ENCODE results near the gene VWA5B1.
"Not testable (repeated sequence)": the region's sequence is repeated elsewhere in the genome, so short reads cannot be mapped to it uniquely, and the experiment has no call there.

VWA5B1 gene, protein sequence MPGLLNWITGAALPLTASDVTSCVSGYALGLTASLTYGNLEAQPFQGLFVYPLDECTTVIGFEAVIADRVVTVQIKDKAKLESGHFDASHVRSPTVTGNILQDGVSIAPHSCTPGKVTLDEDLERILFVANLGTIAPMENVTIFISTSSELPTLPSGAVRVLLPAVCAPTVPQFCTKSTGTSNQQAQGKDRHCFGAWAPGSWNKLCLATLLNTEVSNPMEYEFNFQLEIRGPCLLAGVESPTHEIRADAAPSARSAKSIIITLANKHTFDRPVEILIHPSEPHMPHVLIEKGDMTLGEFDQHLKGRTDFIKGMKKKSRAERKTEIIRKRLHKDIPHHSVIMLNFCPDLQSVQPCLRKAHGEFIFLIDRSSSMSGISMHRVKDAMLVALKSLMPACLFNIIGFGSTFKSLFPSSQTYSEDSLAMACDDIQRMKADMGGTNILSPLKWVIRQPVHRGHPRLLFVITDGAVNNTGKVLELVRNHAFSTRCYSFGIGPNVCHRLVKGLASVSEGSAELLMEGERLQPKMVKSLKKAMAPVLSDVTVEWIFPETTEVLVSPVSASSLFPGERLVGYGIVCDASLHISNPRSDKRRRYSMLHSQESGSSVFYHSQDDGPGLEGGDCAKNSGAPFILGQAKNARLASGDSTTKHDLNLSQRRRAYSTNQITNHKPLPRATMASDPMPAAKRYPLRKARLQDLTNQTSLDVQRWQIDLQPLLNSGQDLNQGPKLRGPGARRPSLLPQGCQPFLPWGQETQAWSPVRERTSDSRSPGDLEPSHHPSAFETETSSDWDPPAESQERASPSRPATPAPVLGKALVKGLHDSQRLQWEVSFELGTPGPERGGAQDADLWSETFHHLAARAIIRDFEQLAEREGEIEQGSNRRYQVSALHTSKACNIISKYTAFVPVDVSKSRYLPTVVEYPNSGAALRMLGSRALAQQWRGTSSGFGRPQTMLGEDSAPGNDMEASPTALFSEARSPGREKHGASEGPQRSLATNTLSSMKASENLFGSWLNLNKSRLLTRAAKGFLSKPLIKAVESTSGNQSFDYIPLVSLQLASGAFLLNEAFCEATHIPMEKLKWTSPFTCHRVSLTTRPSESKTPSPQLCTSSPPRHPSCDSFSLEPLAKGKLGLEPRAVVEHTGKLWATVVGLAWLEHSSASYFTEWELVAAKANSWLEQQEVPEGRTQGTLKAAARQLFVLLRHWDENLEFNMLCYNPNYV

GRCh38 chr1:20290624-20291597 is at the start of gene VWA5B1:
Gene VWA5B1 (plus strand): TSS chr1:20290875. CDS start chr1:20310602, 19,727 bp downstream.
- DNase-seq: no peak

GRCh38 chr1:20242890-20243479 is 47.7 kb upstream of the VWA5B1 start:
- DNase-seq: no peak

- DNase-seq: no peak
These were observed 41.6 kb upstream of the VWA5B1 start for GRCh38 chr1:20248971-20249612.

- DNase-seq: no peak
These were observed 40.2 kb upstream of the VWA5B1 start for GRCh38 chr1:20250340-20250989.

DNA sequence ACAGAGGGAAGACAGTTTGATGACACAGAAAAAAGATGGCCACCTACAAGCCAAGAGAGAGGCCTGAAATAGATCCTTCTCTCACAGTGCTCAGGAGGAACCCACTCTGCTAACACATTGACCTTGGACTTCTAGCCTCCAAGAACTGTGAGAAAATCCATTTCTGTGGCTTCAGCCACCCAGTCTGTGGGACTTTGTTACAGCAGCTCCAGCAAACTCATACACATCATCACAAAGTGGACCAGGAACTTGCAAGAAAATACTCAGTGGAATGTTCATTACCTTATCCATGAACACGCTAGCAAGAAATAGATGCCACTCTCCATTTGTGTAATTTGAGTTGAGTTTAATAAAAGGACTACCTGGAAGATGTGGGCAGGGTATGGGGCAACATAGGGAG is 38.1 kb upstream of the VWA5B1 start:
- no peak for DNase-seq

DNA sequence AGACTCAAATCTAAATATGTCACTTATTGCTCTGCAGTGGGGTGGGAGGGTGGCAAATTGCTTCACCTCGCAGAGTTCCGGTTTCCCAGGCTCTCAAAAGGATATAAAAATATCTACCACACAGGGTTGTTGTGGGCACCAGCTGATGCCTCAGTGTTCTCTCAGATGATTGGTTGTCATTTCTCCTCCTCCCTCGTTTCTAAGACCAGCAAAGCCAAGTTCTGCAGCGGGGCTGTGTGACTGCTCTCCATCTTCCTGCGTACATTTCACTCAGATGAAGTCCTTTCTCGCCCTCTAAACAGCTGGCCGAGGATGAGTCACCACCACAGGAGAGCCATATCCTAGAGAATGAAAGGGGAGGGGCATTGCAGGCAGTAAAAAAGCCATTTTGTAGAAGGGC is 35.0 kb upstream of the VWA5B1 start:
- peak; percentile 16 for DNase-seq

DNA sequence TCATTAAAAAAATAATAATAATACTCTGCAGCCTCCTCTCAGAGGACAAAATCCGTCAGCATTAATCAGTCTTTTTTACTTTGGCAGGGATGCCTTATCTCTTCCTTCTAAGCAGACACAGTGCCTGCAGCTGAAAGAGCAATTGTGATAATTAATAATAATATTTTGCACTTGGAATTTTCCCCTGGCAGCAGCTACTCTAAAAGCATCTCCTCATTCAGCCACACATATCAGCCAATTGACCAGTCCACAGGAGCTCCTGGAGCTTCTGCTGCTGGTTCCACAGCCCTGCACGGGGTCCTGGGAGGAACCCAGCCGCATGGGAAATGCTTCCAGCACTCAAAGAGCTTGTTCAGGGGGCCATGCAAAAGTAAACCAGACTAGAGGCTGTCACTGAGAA is 31.0 kb upstream of the VWA5B1 start:
- DNase-seq: no peak

GRCh38 chr1:20261095-20261494 is 29.6 kb upstream of the VWA5B1 start:
- no peak for DNase-seq

DNA sequence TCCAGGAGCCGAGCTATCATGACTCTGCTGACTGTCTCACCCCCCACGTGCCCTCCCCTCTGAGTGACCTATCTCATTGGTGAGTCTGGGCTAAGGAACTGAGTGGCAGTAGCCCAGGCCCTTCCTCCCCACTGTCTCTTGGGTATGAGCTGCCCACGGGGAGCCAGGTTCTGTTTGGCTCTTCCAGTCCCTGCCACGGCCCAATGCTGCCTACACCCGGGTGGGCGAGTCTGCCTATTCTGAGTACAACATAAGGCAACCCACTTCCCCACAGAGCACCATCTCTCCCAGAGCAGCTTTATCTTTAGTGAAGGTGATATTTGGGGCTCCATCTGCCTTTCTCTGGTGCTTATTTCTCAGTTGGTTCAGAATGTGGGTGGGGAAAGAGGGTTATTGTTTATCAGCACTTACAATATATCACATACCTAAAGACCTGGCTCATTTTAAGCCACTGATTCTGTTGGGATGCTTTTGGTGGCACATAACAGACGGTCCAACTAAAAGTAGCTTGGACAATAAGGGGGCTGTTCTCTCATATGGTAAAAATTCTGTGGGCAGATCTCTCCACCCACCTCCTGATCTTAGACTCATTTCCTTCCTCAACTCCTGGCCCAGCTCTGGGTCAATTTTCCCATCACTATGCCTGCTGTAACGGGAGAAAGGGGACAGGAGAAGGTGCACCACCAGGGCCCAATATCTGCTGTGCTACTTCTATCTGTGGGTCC is 27.7 kb upstream of the VWA5B1 start:
- DNase-seq: no peak

- DNase-seq: no peak
These were observed 25.4 kb upstream of the VWA5B1 start for GRCh38 chr1:20265250-20265649.

- no peak for DNase-seq
These were observed 24.5 kb upstream of the VWA5B1 start for GRCh38 chr1:20266141-20266540.

DNA sequence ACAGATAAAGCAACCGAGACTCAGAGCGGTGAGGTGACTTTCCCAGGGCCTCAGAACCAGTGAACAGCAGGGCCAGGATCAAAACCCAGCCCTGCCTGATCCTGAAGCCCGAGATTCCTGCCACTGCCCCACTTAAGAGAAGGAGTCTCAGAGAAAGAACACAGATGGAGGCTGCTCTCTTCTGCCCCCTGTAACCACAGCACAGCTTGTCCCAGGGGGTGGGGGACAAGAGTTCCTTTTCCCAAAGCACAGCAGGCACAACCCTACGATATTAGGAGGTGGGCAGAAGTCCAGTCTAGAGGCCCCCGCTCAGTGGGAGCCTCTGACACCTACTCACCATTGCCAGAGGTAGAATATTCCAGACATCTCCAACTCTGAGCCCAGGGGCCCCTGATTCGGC is 24.0 kb upstream of the VWA5B1 start:
- no peak for DNase-seq

- DNase-seq: no peak
These were observed 18.9 kb upstream of the VWA5B1 start for GRCh38 chr1:20271498-20272400.

GRCh38 chr1:20273716-20274115 is 17.0 kb upstream of the VWA5B1 start:
- DNase-seq: not testable (repeated sequence)

GRCh38 chr1:20275319-20275925 is 15.3 kb upstream of the VWA5B1 start:
- DNase-seq: no peak

- DNase-seq: no peak
These were observed 14.1 kb upstream of the VWA5B1 start for GRCh38 chr1:20276485-20277159.

DNA sequence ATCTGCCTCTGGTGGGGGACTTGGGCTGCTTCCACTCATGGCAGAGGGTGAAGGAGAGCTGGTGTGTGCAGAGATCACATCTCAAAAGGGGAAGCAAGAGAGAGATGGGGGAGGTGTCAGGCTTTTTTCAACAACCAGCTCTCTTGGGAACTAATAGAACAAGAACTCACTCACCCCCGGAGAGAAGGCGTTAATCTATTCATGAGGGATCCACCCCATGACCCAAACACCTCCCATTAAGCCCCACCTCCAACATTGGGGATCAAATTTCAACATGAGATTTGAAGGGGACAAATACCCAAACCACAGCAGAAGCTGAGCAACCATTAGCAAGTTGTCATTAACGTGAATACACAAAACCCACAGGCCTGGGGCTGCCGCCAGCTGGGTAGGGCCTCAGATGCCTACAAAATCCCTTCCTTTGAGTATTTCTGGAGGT is 12.0 kb upstream of the VWA5B1 start:
- DNase-seq: no peak

- DNase-seq: no peak
These were observed 11.2 kb upstream of the VWA5B1 start for GRCh38 chr1:20279509-20279908.
